ENCODE data around the gene PDGFC.

The PDGFC gene

GRCh38 chr4:156732634-156733033 lies 239.0 kb downstream of the PDGFC start:
- DNase-seq: no peak

GRCh38 chr4:156729416-156729815 lies 242.2 kb downstream of the PDGFC start:
- DNase-seq: no peak

- DNase-seq: no peak
Observed at GRCh38 chr4:156725257-156725656, 246.3 kb downstream of the PDGFC start.

- DNase-seq: no peak
Observed at GRCh38 chr4:156723951-156724668, 247.5 kb downstream of the PDGFC start.

GRCh38 chr4:156718226-156718625 lies 253.4 kb downstream of the PDGFC start:
- DNase-seq: no peak

- no peak for DNase-seq
Observed at GRCh38 chr4:156711193-156711590, 260.4 kb downstream of the PDGFC start.

Data from activated T-cell treated with anti-CD3 and anti-CD28 coated beads, Interleukin-2, amount 50 U/mL, for 1 hour (primary cell).